ENCODE results near the gene MICAL3.

Gene MICAL3

DNA sequence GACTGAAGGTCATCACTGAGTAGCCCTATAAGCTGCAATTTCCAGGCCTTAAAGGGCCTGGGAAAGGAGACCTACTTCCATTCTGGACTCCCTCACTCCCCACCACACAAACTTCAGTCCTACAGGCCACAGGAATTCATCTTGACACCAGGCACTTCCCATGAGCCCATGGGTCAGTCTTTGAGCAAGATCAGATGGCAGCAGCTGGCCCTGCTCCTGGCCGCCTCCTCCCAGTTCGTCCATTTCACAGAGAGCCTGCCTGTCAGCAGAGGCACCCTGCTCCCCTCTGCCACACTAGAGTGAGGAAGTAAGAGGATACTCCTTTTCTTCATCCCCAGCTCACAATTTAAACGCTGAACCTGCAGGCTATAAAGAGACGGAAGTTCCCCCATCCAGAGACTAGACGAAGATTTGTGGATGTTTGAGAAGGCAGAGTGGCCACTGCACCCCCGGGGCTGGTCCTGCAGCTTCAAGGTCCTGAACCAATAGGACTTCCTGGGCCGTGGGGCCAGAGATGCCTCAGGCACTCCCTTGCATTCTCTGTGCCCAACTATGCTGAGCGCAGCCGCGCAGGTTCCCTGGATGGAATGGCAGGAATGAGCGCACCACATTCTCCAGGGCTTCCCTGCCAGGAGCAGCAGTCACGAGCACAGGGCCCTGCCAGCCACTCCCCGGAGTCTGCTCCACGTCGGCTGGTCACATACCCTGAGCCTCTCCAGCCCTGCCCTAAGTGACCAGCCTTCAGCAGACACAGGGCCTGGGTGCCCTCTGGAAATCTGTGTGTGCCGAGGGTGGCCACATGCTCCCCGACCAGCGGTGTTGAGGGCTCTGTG lies 216.6 kb downstream of the MICAL3 start:
- DNase-seq: no peak

DNA sequence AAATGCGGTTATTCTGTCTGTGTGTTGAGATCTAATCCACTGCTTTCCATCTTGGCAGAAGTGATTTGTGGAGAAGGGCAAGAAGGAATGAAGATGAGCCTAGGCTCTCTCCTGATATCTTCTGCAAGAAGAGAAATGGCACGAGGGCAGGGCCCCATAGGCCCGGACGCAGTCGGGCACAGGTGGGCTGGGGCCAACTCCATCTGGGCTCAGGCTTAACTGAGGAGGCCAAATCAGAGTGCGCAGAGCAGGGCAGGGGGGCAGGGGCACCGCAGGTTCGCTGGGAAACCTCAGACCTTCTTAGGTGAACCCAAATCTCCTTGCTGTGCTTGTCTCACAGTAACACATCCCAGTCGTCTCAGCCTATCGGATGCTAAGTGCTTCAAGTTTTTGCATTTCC lies 217.3 kb downstream of the MICAL3 start:
- DNase-seq: no peak

DNA sequence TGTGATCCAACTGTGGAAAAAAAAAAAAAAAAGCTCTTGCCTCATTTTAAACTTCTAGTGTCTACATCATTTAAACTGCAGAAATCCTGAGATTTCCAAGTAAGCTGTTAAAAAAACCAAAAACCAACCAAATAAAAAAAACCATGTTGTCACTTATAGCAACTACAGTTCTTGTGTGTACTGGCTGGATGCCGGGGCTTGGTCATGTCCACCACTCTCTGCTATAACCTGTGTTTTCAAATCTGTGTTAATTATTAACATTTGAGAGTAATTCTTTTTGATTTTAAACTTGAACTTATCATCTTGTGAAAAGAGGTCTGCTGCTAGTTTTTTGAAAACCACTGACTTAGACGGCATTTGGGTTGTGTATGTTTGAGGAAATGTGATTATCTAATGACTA lies 217.9 kb downstream of the MICAL3 start:
- DNase-seq: no peak

DNA sequence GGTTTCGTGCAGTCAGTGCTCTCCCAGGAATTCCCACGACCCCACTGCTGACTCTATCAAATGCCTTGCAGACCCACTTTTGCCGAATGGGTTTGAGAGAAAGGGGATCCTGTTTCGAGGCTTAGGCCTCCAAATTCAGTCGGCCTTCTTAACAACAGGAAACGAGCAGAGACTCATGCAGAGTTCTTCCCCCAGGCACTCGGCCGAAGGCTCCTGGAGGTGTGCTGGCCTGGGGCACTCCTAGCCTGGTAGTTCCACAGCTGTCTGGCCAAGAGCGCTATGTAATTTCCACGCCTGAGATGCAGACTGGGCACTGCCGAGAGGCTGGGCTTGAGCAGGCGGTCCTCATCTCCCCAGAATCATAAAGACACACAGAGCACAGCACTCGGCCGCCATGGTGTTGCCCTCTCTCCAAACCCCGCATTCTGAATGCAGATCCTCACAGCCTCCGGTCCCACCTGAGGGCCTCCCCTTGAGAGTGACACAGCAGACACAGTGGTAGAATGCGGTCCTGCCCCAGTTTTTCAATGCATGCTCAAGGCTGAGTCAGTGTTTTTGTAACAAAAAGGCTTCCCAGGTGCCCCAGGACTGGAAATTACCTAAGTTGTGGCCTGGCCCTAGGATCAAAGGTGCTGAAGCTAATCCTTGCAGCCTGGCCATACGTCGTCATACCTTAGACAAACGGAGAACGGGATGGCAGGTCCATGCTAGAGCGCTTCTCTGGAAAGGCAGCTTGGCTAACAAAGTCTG lies 219.9 kb downstream of the MICAL3 start:
- no peak for DNase-seq

DNA sequence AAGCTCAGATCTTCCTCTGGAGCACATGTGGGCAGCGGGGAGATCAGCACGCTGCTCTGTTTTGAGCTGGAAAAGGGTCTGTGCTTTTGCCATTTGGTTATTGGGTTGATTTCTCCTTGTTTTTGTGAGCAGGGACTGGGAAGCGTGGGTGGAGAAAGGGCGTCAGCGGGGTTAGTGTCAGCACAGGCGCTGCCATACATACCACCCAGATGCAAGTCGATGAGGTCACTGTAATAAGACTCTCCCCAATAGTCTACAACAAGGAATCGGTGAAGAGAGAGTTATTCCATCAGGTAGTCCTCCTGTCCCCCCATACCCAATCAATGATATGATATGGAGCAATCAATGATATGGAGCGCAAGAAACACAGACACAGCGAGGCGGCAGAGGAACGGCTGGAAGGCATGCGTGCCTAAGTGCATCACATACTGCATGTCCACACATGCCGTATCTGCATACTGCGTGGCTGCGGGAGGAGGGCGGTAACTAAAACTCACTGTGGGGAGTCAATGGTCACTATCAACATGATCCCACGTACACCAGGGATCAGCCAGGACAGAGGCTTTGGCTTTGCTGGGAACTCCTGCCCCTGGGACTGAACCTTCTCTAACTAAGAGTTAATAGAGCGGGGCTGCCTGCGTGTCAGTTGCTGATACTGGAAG lies 220.6 kb downstream of the MICAL3 start:
- DNase-seq: no peak

DNA sequence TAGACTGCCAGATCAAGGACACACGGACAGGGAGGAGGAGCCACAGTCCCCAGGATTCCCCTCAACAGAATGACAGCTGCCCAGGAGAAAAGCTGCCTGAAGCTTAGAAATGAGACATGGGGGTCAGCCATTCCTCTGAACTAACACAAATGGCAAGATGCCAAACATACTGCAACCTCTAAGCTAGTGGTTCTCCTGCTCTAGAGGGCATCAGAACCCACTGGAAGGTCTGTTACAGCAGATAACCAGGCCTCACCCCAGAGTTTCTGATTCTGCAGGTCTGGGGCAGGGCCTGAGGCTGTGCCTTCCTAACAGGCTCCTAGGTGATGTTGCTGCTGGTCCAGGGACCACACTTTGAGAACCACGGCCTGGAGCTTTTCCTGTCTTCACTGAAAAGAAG lies 221.5 kb downstream of the MICAL3 start:
- DNase-seq: no peak

DNA sequence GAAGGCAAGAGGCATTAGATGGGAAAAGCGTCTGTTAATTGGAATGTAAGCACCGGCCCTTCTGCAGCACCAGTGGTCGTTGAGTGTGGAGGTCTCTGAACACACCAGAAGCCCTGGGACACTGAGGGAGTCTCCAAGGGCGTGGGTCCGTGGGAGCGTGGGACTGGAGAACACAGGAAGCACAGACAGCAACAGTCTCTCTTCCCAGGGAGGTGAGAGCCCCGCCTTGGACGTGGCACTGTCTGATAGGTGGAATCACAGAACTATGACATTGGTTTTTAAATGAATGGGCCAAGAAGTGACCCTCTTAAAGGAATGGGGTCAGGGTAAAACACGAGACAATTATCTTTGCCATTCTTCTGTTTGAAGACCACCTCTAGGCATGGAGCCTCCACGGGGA lies 221.9 kb downstream of the MICAL3 start:
- no peak for DNase-seq

DNA sequence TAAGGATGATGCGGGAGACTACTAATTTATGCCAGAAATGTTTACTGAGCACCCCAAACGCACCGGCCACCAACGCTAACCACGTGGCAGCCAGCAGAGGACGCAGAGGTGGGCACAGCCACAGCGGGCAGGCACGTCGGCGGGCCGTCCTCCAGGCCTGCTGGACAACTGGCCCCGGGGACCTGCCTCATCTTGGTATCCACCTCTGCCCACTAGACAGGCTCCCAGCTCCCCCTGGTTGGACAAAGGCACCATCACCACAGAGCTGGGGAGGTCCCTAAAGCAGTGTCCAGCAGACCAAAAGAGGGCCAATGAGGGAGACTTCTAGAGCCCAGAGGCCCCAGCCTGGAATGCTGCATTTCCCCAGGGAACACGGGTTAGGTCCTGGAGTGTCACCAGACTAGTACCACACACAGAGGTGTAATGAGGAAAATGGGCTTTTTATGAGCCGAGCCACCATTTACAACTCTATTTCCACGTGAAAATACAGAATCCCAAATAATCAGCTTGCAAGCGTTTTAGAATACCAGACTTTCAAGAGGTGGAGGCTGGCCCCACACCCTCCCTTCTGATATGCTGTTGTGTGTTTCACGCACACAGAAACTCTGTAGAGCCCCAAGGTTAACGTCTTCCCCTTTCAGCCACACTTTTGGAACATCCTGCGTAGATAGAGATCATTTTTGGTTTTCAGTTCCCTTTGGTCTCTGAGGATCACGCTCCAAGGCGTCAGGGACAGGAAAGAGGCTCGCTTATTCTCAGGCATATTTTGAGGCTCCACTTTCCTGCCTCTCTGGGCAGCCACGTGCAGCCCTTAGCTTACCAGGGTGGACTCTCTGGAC lies 226.4 kb downstream of the MICAL3 start:
- no peak for DNase-seq

DNA sequence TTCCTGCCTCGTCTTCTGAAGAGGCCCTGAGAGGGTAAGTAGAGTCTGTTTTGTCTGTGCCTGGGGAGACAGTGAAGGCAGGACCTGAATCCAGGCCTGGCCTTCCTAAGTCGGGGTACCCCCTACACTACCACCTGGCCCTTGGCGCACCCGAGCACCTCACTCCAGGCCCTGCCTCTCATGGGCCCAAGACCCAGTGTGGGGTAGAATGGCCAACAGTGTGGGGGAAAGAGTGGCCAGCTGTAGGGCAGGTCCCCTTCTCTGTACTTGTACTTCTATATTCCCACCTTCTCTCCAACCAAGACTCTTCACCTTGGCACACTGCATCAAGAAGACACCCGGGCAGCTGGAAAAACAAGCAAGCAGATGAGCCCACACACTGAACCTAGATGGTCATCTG lies 227.7 kb downstream of the MICAL3 start:
- no peak for DNase-seq

DNA sequence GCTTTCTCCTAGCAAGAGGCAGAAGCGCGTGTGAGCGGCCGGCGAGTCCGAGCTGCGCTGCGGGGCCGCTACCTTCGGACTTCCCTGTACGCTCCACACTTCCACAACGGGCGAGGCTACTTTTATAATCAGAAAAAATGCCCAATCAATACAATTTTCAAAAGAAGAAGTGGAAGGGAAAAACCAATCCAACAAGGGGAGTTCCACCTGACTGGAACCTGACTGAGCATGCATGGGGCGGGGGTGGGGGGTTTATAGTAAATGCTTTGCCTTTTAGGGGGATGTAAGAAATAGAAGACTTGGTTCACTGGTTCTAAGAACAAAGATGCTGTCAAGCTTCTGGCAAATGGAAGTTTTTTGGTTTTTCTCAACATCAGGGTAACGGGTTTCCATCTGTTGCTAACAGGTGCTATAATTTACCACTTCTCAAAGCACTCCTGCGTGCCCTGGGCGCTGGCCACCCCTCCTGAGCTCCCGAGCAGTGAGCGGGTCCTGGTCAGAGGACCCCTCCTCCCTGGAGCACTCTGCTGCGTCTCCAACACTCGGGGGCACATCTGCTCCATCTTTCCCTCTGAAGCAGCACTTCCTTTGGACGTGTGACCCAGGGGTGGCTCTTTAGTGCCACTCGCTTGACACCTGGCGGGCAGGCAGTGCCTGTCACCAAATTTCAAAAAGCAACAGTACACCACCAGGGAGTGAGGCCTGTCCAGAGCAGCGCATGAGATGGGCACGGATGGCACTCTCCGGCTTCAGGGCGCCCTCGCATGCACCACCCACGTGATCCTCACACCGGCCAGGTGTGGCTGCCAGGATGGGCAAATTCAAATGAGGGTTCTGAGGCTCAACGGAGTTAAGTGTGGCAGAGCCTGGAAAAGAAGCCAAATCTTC lies 228.5 kb downstream of the MICAL3 start:
- DNase-seq: no peak

DNA sequence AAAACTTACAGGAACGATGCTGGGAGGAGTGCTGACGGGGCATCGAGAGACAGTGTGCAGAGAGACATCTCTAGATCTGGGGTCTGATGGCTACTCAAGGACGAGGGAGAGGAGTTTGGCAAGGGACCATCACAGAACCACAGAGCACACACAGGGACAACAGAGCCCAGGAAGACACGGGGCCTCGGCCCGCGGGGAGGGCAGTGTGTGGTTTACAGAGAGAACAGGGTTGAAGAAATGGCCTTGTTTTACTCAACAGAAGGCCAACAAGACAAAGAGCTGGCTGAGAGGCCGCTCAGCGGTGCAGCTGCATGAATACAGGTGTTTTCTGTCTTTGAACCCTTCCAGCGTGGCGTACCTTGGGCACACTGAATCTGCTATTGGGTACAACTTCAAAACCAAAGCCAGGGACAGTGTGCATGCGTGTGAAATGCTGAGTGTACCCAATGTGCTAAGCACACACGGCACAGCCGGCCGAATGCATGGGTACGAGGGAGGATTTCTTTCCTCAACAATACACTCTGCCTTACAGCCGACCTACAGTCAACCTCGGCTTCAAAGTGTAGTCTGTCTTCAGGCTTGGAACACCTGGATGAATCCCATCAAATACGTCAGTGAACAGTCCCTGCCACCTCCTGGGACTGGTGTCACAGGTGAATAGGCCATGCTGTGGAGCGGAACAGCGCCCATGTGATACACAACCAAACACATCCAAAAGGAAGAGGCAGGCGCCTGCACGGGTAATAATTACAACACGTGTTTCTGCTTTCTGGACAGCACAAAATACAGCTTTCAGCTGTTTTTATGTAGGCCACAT lies 229.4 kb downstream of the MICAL3 start:
- no peak for DNase-seq

DNA sequence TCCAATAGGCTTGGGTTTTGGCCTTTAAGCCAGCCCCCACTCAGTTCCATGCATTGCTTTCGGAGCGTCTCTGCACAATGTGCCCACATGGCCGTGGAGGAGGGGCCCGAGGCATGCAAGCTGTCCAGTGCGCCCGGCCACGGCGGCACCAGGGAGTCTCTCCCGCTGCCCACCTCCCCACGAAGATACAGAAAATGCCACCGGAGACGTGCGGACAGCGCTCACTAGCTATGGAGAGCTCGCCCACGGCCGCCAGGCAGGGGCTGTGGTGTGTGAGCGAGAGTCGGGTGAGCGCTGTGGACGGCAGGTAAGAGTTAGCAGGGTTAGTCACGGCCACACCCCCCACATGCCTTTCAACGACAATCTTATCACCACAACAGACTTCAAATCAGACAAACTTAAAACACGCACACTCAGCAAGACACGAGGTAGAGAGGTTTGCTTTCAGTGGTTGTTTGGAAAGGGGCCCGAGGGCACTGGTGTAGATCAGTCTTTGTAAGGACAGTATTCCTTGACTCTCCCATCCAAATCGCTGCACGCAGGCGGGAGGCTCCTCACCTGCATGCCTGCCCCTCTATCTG lies 231.4 kb downstream of the MICAL3 start:
- DNase-seq: no peak

DNA sequence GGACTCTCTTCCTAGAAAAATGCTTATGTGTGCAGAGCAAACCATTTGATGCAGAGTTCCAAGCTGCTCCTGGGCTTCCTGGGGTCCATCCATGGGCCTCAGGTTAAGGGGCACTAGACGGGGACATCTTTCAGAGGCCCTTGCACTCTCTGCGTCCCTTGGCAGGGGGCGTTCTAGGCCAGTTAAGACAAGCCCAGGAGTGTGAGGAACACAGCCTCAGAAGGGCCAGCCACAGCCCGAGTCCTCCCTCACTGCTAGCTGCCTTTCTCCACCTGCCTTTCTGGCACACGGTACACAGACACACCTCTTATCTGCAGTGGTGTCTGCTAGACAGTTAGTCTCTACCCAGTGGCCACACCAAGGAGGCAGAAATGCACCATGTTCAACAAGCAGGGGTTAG lies 232.1 kb downstream of the MICAL3 start:
- no peak for DNase-seq

DNA sequence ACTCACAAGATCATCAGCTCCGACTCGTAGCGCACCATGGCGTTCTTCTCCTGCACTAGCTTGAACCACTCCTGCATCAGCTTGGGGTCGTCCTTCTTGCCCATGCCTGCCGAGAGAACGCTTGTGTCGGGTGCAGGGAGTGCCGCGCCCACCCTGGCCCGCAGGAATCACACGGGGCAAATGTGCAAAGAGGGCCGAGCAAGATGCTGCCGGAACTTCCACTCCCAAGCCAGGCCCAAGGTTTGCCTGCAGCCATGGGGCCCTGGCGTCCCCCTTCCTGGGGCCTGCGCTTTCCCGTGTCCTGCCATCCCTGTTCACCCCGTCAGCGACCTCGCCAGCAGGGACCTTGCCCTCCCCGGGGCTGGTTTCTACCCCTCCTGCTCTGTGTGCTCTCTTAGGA lies 233.2 kb downstream of the MICAL3 start:
- no peak for DNase-seq

DNA sequence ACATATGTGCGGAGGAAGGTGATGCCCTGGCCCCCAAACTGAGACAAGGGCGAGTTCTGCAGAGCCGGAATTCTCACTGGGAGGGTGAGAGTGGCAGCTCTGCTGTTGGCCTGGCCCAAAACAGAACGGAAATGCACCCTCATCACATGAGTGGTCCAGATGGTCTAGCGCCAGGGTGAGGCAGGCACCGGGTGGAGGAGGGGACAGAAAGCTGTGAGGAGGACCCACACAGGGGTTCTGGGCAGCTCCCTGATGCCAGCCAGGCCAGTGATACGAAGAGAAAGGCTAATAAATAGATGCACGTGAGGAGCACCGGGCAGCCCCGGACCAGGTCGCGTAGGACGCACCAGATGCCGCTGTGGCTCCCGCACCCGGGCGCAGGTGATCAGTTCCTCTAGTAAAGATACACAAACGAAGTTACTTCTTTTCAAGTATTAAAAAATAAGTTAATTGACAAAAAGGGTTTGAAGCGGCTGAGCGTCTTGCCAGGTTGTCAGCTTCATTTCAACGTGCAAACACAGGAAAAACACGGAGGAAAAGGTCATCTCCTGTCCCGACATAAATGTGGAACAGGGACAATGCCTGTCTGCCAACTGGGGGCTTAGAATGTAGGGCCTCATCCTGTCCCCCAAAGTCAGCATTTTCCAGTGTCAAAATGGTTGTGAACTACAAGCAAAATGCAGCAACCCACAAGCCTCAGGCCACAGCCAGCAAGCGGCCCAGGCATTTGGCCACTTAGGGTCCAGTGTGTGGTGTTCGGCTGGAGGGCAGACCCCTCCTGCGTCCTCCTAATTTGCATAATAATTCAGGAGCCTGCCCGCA lies 234.8 kb downstream of the MICAL3 start:
- no peak for DNase-seq

DNA sequence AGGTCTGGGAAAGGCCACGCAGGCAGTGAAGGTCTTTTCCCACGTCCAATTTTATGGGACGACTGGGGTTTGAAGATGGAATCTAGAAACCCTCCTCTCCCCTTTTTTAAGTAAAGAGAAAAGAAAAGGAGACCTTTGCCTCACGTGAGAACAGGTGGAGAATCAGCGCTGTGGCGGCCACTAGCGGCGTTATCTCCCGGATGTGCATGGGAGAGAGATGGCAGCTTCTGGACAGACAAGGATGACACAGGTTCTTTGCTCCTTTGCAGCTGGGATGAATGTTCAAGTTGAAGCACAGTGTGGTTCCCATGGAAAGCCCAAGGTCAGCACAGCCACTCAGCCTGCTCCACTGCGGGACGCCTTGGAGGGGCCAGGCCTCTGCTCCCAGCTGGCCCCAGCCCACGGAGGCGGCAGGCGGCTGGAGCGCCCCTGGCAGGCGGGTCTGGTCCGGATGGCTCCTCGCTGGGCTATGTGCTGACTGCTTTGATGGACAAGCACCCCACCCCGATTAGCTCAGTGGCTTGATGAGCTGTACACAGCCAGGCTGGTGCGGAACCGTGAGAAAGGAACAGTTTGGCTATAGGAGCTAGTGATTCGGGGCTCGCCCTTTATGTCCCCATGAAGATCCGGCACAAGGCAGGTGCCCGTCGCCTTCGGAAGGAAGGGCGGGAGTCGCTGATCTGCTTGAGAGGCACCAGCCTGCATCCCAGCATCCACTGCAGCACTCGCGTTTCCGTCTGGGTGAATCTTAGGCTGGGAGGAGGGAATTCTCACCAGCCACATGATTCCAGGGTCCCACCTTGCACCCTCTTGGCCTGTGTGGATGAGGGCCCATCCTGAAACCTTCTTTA lies 235.6 kb downstream of the MICAL3 start:
- DNase-seq: no peak

DNA sequence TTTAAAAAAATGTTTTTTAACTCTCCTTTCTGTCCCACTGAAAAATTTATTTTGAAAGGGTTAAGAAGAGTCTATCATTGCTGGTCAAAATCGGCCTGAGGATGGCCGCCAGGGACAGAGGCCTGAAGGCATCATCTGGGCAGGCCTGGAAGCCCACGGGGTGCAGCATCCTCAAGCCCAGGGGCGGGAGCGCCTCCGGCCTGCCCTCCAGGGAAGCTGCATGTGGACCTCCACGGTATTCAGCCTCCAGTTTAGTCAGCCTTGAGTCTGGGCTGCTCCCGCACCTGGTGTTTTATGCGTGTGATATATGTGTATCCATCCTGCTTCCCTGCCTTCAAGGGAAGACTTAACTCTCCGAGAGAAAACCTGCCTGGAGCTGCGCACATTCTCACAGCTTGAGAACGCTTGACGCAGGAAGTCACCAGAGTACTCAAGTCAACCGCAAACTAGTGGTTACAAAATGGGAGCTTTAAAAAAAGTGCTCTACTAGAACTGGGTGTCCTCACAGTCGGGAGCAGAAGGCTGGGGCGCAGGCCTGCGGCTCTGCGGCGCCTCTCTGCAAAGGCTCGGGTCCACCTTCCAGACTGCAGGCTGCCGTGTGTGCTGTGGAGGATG lies 236.5 kb downstream of the MICAL3 start:
- no peak for DNase-seq

DNA sequence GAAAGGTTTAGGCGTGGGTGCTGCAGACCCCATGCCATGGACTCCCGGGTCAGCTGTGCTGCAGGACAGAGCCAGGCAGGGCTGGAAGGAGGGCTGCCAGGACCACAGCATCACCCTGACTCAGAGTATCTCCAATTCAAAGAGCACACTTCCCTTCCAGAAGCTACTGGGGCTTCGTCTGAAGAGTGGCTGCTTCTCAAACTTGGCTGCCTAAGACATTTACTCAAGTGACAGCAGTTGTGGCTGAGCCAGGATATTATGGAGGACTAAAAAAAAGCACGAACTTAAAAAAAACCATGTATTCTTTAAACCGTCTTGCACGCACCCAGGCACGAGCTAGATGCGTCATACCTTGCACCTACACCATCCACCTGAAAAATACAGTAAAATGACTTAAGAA lies 237.1 kb downstream of the MICAL3 start:
- no peak for DNase-seq

Measured in central memory CD4-positive, alpha-beta T cell (primary cell).